Nucleus accumbens (tissue), 56 donors: Measurements from ENCODE around the gene PLEKHM1.
"Not testable (repeated sequence)": the region's sequence is repeated elsewhere in the genome, so short reads cannot be mapped to it uniquely, and the experiment has no call there.

Source experiments
- DNase-seq, 56 donors: peaks; one replicate each; lab custom pipeline; 2025; lab: John Stamatoyannopoulos, UW

PLEKHM1 gene

DNA sequence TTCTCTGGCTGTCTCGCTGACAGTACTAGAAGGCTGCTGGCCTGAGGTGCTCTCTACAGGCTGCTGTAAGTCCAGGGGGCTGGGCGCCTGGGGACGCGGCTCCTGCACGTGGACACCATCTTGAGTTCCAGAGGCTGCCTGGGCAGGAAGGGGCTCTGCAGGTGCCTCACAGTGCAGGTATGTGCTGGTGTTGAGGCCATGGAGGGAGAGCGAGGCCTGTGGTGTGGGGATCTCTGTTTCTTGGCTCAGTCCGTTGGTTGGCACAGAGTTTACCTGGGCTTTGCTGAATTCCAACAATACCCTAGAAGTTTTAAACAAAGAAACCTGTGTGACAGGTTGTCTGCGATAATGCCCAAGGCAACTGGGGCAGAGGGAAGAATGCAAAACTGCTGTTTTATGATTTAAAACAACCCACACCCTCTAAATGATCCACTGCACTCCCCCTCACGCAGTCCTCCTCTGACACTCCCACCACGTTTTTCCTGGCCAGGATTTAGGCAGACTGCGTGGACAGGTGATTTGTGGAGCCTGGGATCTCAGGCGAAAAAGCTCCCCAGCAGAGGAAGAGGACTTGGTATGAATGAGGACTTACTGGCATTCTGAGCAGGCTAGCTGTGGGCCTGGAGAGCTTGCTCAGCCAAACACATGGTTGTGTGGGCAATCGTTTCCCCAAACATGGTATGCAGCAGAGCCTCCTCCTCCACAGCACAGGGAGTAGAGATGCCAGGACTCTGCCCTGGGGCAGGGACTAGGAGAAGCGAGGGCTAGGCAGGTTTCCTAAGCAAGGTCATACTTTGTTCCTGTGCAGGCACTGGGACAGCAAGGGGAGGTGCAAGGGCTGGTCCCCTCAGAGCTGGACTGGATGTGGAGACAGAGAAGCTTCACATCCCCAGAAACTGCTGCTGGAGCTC, 22.0 kb downstream of the PLEKHM1 start:
- not testable (repeated sequence) for DNase-seq

DNA sequence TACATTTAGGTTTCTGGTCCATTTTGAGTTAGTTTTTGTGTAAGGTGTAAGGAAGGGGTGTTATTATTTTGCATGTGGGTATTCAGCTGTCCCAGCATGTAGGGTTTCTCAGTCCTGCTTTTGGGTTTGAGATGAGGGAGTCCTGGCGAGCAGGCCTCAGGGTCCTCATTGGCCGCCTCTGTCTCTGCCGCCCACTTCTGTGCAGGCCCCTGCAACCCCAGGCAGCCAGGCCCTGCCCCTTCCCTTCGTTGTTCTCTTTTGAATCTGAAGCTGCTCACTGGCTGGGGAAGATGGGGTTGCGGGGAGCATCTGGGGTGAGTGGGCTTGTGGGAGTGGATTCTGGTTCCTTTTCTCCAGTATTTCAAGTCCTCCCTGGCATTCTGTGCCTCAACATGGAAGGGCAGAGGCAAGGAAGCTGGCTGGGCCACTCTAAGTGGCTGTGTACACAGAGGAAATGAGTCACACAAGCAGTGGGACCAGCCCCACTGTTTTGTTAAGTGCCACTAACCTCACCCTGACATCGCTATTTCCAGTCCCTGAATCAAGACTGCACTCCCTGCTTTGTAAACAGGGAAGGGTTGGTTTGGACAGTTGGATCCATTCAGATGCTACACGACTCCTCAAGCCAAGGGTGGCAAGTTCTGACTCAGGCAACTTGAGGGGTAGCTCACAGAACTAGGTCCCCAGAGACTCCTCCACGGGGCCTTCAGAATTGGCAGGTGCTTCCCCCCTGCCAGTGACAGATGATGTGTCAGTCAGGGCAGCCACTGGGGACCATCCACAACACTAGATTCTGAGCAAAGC, 28.8 kb downstream of the PLEKHM1 start:
- DNase-seq = not testable (repeated sequence)

DNA sequence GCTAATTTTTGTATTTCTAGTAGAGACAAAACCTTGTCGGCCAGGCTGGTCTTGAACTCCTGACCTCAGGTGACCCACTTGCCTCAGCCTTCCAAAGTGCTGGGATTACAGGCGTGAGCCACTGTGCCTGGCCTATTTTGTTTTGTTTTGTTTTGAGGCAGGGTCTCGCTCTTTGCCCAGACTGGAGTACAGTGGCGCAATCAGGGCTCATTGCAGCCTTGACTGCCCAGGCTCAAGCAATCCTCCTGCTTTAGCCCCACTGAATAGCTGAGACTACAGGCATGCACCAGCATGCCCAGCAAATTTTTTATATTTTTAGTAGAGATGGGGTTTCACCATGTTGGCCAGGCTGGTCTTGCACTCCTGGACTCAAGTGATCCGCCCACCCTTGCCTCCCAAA, 30.1 kb downstream of the PLEKHM1 start:
- DNase-seq = not testable (repeated sequence)

DNA sequence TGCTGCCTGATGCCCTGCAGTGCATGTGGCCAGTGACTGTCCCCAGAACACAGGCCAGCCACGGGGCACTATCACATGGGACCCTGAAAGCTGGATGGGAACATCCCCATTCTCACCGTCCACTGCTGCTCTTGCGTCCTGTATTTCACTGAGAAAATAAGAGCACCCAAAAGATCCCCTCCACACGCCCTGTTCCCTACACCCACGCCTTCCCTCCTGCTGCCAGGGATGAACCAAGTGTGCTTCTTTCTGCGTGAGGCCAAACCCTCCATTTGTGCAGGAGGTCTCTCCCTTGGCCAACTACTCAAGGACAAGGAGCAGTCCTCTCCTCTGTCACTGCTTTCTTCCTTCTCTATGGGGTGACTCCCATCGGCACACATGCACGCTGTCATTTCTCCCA, 36.2 kb downstream of the PLEKHM1 start:
- not testable (repeated sequence) for DNase-seq

DNA sequence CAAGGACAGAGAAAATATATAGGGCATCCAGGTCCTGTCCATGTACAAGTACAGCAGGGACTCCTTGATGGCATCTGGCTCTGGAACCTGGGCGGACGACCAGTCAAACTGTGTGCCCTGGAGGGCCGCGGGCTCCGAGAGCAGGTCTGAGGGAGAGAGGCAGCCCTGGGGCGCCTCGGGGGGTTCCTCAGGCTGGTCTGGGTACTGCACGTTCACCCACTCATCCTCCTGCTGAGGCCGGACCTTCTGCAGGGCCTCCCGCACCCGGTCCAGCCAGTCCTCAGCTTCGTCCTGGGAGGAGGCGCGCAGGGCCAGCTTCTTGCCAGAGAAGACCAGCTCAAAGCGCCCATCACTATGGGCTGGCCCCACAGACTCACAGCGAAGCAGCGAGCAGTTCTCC, 36.8 kb downstream of the PLEKHM1 start:
- not testable (repeated sequence) for DNase-seq

DNA sequence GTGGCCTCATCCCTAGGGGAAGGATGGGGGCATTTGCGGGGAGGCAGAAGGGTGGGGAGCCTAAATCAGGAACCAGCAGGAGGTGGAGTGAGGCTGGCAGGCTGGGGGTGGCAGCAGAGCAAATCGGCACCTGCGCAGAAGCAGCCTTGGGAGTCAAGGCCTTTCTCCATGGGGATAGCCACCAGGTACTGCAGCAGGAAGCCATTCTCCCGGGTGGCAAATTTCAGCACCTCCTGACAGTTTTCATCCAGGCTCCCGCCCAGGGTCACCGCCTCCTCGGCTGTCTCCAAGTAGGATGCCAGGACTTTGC, 37.3 kb downstream of the PLEKHM1 start:
- DNase-seq = peak in 15 of 56 donors; percentile 6 to 58 (median 25)

DNA sequence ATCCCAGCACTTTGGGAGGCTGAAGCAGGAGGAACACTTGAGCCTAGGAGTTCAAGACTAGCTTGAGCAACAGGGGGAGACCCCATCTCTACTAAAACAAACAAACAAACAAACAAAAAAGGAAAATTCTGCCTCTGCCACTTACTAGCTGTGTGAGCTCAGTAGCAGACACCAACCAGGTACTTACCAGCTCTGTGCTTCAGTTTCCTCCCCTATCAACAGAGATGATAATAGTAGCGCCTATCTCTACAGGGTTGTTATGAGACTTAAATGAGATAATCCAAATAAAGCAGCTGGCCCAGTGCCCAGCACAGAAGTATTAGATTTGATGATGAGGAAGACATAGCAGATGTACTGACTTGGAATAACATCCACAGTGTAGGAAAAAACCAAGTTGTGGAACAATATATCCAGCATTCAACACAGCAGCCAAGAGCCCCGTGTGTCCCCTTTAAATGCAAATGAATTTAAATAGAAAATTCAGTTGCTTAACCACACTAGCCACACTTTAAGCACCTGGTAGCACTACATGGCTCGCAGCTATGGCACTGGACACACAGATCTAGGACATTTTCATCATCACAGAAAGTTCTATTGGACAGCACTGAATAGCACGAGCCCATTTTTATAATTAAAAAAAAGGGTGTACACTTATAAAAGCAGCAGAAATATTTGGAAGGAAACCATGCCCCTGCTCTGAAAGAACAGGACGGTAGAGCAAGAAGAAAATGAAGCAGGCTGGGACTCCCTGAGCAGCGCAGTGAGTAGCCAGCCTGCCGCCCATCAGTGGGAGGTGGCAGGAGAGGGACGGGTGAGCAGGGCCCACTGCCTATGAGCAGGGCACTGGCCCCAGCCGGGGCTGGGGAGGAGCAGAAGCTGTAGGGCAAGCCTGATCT, 37.9 kb downstream of the PLEKHM1 start:
- not testable (repeated sequence) for DNase-seq

DNA sequence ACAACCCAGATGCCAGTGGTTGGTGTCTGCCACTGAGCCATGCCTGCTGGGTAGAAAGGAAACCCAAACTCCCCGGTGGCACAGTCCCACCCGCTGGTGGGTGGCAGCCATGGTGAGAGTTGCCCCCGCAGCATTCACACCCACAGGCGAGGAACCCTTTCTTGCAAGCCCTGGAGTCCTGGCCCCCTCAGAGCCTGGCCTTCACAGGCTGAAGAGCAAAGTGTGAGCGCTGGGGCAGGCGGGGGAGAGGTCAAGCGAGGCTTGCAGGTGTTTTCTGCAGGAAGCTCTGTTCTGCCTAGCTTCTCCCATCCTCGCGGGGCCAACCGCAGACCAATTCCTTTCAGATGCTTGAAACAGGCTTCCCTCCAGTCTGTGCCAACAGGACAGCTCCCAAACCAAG, 38.9 kb downstream of the PLEKHM1 start:
- DNase-seq = not testable (repeated sequence)

DNA sequence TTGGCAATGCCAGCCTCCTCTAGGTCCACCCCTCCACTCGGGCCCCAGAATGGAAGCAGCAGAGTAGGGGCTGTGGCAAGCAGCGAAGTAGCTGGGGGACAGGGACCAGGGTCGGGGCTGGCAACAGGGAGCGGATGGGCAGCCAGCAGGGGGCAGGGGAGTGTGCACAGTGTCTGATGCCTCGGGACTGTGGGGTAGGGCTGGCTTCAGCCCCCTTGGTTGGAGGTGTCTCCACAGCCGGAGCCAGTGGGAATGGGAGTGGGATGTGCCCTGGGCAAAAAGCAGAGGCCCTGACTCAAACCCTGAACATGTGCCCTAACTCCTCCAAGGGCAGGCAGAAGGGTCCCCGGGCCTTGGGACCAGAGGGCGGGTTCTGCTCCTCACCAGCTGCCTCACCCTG, 39.4 kb downstream of the PLEKHM1 start:
- DNase-seq = no peak

DNA sequence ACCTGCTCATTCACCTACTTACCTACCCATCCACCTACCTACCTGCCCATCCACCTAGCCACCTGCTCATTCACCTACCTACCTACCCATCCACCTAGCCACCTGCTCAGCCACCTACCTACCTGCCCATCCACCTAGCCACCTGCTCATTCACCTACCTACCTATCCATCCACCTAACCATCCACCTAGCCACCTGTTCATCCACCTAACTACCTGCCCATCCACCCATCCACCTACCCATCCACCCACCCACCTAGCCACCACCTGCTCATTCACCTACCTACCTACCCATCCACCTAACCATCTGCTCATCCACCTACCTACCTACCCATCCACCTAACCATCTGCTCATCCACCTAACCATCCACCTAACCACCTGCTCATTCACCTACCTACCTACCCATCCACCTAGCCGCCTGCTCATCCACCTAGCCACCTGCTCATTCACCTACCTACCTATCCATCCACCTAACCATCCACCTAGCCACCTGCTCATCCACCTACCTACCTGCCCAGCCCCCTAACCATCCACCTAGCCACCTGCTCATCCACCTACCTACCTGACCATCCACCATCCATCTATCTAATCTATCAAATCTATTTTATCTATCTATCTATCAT, 40.7 kb downstream of the PLEKHM1 start:
- not testable (repeated sequence) for DNase-seq

DNA sequence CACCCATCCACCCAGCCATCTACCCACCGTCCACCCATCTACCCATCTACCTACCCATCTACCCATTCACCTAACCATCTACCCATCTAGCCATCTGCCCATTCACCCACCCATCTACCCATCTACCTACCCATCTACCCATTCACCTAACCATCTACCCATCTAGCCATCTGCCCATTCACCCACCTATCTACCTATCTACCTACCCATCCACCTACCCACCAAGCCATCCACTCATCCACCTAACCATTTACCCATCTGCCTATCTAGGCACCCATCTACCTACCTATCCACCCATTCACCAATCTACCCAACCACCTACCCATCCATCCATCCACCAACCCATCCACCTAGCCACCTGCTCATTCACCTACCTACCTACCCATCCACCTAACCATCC, 41.3 kb downstream of the PLEKHM1 start:
- not testable (repeated sequence) for DNase-seq

DNA sequence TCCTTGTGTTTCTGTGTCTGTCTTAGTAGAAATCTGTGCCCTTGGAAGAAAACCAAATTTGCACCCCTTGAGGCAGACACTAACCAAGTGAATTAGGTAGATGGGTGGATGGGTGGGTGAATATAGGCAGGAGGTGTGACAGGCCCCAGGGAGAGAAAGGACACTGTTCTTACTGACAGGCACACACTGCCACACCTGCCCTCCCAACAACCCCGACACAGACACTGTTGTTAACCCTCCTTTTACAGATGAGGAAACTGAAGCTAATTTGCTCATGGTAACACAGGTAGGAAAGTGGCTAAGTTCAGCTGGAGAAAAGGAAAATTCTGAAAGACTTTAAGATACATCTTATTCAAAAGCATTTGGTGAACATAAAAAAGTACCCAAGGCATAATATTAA, 42.0 kb downstream of the PLEKHM1 start:
- DNase-seq = not testable (repeated sequence)

DNA sequence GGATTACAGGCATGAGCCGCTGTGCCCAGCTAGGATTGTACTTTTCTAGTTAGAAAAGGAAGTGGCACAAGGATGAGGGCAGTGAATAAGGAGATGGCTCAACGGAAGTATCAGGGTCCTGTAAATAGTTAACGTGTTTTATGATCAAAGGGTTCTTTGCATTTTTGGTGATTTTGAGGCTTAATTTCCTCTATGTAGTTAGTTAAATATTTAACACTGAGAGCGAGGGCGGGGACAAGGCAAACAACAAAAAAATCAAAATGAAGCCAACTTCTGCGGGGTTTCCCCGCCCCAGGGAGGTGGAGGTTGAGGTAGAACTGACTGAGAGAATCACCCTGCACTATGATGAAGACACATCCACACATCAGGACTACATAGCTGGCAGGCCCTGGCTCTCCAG, 42.5 kb downstream of the PLEKHM1 start:
- not testable (repeated sequence) for DNase-seq

DNA sequence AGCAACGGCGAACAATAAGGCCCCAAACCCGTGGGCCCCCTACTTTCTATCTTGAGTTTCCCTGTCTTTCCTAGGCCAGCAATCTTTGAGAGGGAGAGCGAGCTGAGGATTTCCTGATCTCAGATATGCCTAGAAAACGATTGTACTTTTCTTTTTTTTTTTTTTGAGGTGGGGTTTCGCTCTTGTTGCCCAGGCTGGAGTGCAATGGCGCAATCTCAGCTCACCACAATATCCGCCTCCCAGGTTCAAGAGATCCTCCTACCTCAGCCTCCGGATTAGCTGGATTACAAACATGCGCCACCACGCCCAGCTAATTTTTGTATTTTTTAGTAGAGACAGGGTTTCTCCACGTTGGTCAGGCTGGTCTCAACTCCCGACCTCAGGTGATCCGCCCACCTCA, 42.9 kb downstream of the PLEKHM1 start:
- not testable (repeated sequence) for DNase-seq

DNA sequence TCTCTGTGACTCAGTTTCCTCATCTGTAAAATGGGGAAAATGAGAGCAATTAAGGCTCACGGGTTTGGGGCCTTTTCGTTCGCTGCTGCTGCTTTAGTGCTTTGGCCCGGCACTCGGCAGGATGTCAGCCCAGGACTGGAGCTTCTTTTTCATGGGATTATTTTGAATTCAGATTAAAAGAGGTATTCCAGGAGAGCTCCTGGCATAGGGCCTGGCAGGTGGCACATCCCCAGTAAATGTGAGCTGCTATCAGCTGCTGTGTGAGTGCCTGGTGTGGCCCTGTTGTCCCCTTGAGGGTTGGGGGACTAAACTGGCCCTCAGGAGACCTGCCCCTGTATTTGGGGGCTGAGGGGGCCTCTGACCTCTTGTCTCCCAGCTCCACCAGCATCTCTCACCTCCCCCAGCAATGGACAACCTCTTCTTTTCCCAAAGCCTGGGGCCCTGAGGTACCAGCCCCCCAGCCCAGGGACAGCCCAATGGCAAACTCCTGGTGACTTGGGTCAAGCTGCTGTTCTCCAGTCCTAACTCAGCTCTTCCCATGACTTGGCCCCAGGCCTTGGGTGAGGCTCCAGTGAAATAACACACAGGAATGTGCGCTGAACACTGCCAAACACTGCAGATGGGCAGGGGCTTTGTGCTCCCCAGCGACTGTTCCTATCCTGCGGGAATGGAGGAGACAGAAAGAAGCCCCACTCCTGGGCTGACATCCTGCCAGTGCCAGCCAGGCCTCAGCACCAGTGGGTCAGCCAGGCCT, 43.5 kb downstream of the PLEKHM1 start:
- DNase-seq = not testable (repeated sequence)

DNA sequence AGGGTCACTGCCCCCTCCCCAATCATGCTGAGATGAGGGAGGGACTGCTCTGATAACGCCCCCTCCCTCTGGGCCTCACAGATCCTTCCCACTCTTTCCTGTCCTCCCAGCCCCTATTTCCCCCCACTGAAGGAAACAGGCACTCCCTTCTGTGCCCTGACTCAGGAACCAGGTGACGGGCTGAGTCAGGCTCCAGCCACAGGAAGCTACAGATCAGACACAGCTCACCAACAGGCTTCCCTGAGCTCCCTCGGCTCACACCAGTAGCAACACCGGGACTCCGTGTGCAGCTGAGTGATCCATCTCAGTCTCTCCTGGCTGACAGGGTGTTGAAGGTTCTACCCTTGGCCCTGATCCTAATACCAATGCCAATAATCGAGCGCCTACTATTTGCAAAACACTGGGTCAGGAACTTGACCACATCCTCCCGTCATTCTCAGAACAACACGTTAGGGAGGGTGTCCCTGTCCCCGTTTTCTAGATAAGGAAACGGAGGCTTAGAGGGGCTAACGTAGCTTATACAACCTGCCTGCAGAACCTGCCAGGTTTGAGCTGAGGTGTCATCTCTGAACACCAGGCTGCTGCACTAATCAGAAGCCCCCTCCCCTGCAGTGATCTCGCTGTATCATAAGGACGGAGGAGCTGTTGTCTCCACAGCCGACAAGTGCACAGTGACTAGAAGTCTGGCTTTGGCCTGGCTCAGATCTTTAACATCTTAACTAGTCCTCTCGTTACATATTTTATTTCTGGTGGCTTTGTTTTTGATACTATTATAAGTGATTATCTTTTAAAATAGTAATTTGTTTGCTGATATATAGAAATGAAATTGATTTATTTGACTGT, 44.4 kb downstream of the PLEKHM1 start:
- DNase-seq = not testable (repeated sequence)

DNA sequence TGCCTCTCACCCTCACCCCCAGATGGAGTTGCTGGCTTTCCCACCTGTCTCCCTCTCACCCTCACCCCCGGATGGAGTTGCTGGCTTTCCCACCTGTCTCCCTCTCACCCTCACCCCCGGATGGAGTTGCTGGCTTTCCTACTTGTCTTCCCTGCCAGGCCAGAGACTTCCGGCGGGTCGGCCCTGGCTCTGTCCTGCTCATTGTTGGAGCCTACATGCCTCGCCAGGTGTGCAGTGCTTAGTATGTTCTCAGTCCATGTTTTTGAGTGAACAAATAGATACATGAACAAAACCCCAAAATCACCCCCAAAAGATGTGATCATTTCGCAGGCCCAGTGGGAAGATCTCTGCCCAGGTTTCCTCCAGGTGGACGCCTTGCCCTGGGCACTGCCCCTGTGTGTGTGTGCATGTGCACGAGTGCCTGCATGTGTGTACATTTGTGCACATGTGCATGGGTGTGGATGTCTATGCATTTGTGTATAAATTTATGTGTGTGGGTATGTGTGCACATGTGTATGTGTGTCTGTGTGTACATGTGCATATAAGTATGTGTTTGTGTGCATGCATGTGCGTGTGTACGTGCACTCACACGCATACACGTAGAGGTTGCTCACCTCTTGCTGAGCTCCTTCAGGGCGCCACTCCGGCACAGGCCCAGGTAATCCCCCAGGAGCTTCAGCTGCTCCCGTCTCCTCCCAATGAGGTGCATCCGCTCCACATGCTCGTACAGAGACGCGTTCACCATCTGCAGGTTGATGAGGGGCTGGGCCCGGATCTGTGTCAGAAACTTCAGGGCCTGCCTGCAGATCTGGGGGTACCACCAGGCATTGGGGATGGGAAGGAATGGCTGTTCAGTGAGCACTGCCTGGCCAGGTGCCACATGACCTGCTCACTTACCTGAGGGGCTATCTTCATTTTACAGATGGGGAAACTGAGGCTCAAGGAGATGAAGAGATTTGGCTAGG, 45.4 kb downstream of the PLEKHM1 start:
- not testable (repeated sequence) for DNase-seq
